K562 (cell line): ENCODE data around the gene PMVK. TPM values are rescaled to one million over a fixed set of nuclear protein-coding genes. Genes with fewer than 3 reads are reported as not detected.
A peak's percentile ranks its signal among the peaks of the same experiment; 100 is the strongest.

Experiments
- BCL6 ChIP-seq: fragments of 250-450 bp; sonication (Bioruptor Pico); IDR thresholded peaks from 2 replicates; pipeline ENCODE4 v1.4.0; 2020
- DPF2 ChIP-seq: fragments of 450-650 bp; IDR thresholded peaks from 2 replicates; pipeline ENCODE4 v1.6.1; 2016
- ETS2 ChIP-seq: IDR thresholded peaks from 2 replicates; pipeline ENCODE4 v1.6.1; 2016; ENCODE audit warnings: borderline replicate concordance, missing genetic modification characterization, mild to moderate bottlenecking, moderate library complexity, missing compliant biosample characterization; ENCODE audit not compliant: poor library complexity, severe bottlenecking
- FOXK1 ChIP-seq: sonication (generic); formaldehyde crosslinking; IDR thresholded peaks from 2 replicates; pipeline ENCODE4 v1.8.0; 2022; ENCODE audit warnings: missing genetic modification reagents, mild to moderate bottlenecking, borderline replicate concordance
- KDM1A ChIP-seq, 2 experiments: fragments of 450-650 bp; IDR thresholded peaks; 2 replicates each; pipeline ENCODE4 v1.6.1; 2016; ENCODE audit warnings: mild to moderate bottlenecking in 2 of 2
- MECOM ChIP-seq: fragments of 250-450 bp; sonication (Bioruptor Pico); IDR thresholded peaks from 2 replicates; pipeline ENCODE4 v1.8.0; 2022; ENCODE audit warnings: inconsistent platforms
- MED1 ChIP-seq: sonication (generic); formaldehyde crosslinking; IDR thresholded peaks from 2 replicates; pipeline ENCODE4 v1.8.1; 2023; ENCODE audit warnings: missing genetic modification reagents, borderline replicate concordance
- PCBP1 ChIP-seq: fragments of 200-400 bp; formaldehyde crosslinking; IDR thresholded peaks from 2 replicates; pipeline ENCODE4 v1.6.1; 2018; ENCODE audit warnings: mild to moderate bottlenecking, low read depth, low read length; ENCODE audit not compliant: poor library complexity, severe bottlenecking
- PHF20 ChIP-seq: fragments of 450-650 bp; IDR thresholded peaks from 2 replicates; pipeline ENCODE4 v1.6.1; 2018; ENCODE audit not compliant: partially characterized antibody
- RNF2 ChIP-seq: sonication (generic); IDR thresholded peaks from 2 replicates; pipeline ENCODE4 v1.6.1; 2016
- SP2 ChIP-seq: IDR thresholded peaks from 2 replicates; pipeline ENCODE4 v1.6.1; 2011; ENCODE audit warnings: mild to moderate bottlenecking, low read depth, low read length, moderate library complexity; ENCODE audit not compliant: poor library complexity, severe bottlenecking; ENCODE audit errors: extremely low read depth
- TBP ChIP-seq: optimal IDR thresholded peaks from 2 replicates; pipeline ENCODE3; 2011; ENCODE audit warnings: low read depth, low read length, improper control_type of control experiment
- ZNF175 ChIP-seq: fragments of 200-800 bp; sonication (Bioruptor generic); IDR thresholded peaks from 2 replicates; pipeline ENCODE4 v1.6.1; 2016; ENCODE audit warnings: low read depth, mild to moderate bottlenecking, missing genetic modification characterization, missing compliant biosample characterization
- ZNF184 ChIP-seq: sonication (generic); formaldehyde crosslinking; IDR thresholded peaks from 2 replicates; pipeline ENCODE4 v1.5.0; 2020; ENCODE audit warnings: missing genetic modification reagents
- ZNF384 ChIP-seq: IDR thresholded peaks from 2 replicates; pipeline ENCODE4 v1.6.1; 2012; ENCODE audit warnings: low read depth, low read length, improper control_type of control experiment
- ZNF766 ChIP-seq: fragments of 200-800 bp; sonication (Bioruptor generic); conservative IDR thresholded peaks from 2 replicates; pipeline ENCODE4 v1.6.1; 2016; ENCODE audit warnings: missing genetic modification characterization, missing compliant biosample characterization
- polyA plus RNA-seq, 8 experiments: library from polyadenylated mRNA; depleted of rRNA in 4 of 8; stranded (reverse) in 5 of 8; unstranded in 3 of 8; fragments of >200 nt; fragmentation: Nextera tagmentation in 2 of 8; fragmentation: Illumina TruSeq in 1 of 8; extraction: Ambion mirVana in 2 of 8; extraction: Trizol in 1 of 8; gene quantifications; 2 replicates each; pipeline versions ENCODE4 v1.2.1 to v1.2.3, GENCODE V29; 2011 to 2014; ENCODE audit warnings: inconsistent platforms in 1 of 8, missing spikeins in 1 of 8
- total RNA-seq, 7 experiments: library from RNA; depleted of rRNA in 6 of 7; stranded (reverse); fragments of >200 nt in 6 of 7; fragmentation: Illumina TruSeq in 2 of 7; extraction: Trizol in 2 of 7; gene quantifications; 2 replicates each; pipeline versions ENCODE4 v1.2.1 to v1.2.3, GENCODE V29; 2011 to 2021; ENCODE audit warnings: low replicate concordance in 1 of 7
- TF ChIP-seq, protein P1 (sequence below), 2 experiments: fragments of 450-650 bp in 1 of 2; sonication (generic) in 1 of 2; formaldehyde crosslinking in 1 of 2; IDR thresholded peaks; 2 replicates each; pipeline versions ENCODE4 v1.7.1 to v1.9.0; 2016 to 2022; ENCODE audit warnings: inconsistent platforms in 1 of 2, mild to moderate bottlenecking in 1 of 2, missing genetic modification reagents in 1 of 2
- TF ChIP-seq, protein P2 (sequence below): sonication (generic); formaldehyde crosslinking; IDR thresholded peaks from 2 replicates; pipeline ENCODE4 v1.8.0; 2022; ENCODE audit warnings: mild to moderate bottlenecking, missing genetic modification reagents
- TF ChIP-seq, protein P3 (sequence below): sonication (generic); formaldehyde crosslinking; IDR thresholded peaks from 2 replicates; pipeline ENCODE4 v1.9.0; 2022; ENCODE audit warnings: mild to moderate bottlenecking, missing genetic modification reagents

Gene PMVK
- total and polyA plus RNA-seq, 9 of the 15 experiments (the other 6 are each of a cell fraction or from before 2014, with no cell fraction given), result 1.1 to 15.3 (median 6.3) TPM

DNA sequence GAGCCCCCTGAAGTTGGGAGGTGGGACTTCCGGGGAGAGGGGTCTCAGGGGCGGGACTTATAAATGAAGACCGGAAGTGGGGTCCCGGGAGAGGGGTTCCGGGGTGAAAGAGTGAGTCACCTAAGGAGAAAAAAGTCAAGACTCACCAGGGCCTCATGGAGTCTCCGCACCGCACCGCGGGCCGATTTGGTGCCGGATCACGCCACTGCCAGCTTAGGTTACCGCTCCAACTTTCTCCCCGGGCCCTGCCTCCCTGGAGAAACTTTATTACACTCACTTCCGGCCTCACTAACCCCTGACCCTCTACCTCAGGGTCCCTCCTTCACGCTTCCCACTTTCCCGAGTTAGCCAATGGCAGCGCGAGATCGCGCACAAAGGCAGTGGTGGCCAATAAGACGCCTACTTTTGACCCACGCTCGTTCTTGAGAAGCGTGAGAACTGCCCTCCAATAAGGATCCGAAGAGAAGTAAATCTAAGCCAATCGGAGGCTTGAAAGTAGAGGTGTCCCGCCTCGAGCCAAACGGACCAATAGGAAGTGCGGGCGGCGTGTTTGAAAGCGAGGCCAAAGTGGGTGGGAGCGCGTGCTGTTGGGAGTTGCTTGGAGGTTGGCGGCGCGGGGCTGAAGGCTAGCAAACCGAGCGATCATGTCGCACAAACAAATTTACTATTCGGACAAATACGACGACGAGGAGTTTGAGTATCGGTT is 37.7 kb upstream of the PMVK start, which contains the start of gene CKS1B (continued):
- TF ChIP-seq, protein P1, sequence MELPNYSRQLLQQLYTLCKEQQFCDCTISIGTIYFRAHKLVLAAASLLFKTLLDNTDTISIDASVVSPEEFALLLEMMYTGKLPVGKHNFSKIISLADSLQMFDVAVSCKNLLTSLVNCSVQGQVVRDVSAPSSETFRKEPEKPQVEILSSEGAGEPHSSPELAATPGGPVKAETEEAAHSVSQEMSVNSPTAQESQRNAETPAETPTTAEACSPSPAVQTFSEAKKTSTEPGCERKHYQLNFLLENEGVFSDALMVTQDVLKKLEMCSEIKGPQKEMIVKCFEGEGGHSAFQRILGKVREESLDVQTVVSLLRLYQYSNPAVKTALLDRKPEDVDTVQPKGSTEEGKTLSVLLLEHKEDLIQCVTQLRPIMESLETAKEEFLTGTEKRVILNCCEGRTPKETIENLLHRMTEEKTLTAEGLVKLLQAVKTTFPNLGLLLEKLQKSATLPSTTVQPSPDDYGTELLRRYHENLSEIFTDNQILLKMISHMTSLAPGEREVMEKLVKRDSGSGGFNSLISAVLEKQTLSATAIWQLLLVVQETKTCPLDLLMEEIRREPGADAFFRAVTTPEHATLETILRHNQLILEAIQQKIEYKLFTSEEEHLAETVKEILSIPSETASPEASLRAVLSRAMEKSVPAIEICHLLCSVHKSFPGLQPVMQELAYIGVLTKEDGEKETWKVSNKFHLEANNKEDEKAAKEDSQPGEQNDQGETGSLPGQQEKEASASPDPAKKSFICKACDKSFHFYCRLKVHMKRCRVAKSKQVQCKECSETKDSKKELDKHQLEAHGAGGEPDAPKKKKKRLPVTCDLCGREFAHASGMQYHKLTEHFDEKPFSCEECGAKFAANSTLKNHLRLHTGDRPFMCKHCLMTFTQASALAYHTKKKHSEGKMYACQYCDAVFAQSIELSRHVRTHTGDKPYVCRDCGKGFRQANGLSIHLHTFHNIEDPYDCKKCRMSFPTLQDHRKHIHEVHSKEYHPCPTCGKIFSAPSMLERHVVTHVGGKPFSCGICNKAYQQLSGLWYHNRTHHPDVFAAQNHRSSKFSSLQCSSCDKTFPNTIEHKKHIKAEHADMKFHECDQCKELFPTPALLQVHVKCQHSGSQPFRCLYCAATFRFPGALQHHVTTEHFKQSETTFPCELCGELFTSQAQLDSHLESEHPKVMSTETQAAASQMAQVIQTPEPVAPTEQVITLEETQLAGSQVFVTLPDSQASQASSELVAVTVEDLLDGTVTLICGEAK (IDR thresholded peaks at IDR 0.05), result peak; percentile 99
- TF ChIP-seq, protein P1 (CRISPR knock-in tag; IDR thresholded peaks at IDR 0.05), result peak; percentile 91
- TF ChIP-seq ZNF175 (CRISPR knock-in tag) (no peak), TBP (peak; percentile 18), KDM1A (IDR thresholded peaks at IDR 0.05) (no peak), ZNF384 (no peak), DPF2 (peak; percentile 51; the same call in 1 of the 2 replicates), FOXK1 (CRISPR knock-in tag) (0 out of 2 replicates have a peak, but pooled peaks have one; percentile 67), ZNF766 (0 out of 2 replicates have a peak, but pooled peaks have one; percentile 32), MECOM (CRISPR knock-in tag) (no peak), MED1 (no peak), BCL6 (CRISPR knock-in tag) (no peak), PHF20 (peak; percentile 73), SP2 (peak; percentile 64), PCBP1 (no peak), ETS2 (tag) (no peak), RNF2 (peak; percentile 91), ZNF184 (CRISPR knock-in tag) (no peak)
- TF ChIP-seq, protein P2, sequence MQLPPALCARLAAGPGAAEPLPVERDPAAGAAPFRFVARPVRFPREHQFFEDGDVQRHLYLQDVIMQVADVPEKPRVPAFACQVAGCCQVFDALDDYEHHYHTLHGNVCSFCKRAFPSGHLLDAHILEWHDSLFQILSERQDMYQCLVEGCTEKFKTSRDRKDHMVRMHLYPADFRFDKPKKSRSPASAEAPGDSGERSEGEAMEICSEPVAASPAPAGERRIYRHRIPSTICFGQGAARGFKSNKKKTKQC, result no peak; the same call in 1 of the 2 replicates
- TF ChIP-seq, protein P3, sequence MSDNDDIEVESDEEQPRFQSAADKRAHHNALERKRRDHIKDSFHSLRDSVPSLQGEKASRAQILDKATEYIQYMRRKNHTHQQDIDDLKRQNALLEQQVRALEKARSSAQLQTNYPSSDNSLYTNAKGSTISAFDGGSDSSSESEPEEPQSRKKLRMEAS (CRISPR knock-in tag), result peak; percentile 100
